Jurkat, Clone E6-1 (cell line): Measurements from ENCODE around the gene PKDCC.
A peak's percentile ranks its signal among the peaks of the same experiment; 100 is the strongest.
"Not testable (repeated sequence)": the region's sequence is repeated elsewhere in the genome, so short reads cannot be mapped to it uniquely, and the experiment has no call there.

Experiments
- DNase-seq: peaks from one replicate; pipeline ENCODE4 v3.0.0-alpha.2; 2011; ENCODE audit warnings: low read depth, low spot score
- H3K4me3 ChIP-seq: 2 replicates; pipeline ENCODE4 v1.5.1; 2011; ENCODE audit warnings: mild to moderate bottlenecking, low read length, control low read depth, moderate library complexity

The PKDCC gene

GRCh38 chr2:42079737-42080287, 32.0 kb downstream of the PKDCC start:
- no peak for DNase-seq
- no peak overlapping the region for H3K4me3 ChIP-seq

GRCh38 chr2:42081151-42081550, 33.3 kb downstream of the PKDCC start:
- not testable (repeated sequence) for DNase-seq, H3K4me3 ChIP-seq

- no peak overlapping the region for H3K4me3 ChIP-seq
- no peak for DNase-seq
Observed at GRCh38 chr2:42082016-42082415, 34.2 kb downstream of the PKDCC start.

DNA sequence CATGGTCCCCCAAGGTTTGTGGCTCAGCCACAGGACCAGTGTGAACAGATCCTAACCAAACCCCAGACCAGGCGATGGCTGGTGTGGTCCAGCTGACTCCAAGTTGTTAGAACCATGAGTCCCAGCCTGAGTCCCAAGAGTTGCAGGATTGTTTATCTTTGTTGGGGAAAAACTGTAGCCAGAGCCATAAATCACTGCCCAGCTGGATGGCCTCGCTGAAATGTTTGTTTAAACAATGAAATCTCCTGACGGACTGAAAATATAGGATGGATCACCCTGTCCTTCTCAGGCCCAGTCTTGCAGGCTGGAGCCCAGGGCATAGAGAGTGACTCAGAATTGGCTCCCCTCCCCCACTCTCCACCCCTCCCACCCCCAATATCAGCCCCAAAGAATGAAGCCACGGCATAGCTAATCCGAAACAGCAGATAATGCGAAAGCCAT, 36.4 kb downstream of the PKDCC start:
- H3K4me3 ChIP-seq = no peak overlapping the region
- DNase-seq = no peak

GRCh38 chr2:42085070-42085469, 37.2 kb downstream of the PKDCC start:
- not testable (repeated sequence) for DNase-seq, H3K4me3 ChIP-seq

DNA sequence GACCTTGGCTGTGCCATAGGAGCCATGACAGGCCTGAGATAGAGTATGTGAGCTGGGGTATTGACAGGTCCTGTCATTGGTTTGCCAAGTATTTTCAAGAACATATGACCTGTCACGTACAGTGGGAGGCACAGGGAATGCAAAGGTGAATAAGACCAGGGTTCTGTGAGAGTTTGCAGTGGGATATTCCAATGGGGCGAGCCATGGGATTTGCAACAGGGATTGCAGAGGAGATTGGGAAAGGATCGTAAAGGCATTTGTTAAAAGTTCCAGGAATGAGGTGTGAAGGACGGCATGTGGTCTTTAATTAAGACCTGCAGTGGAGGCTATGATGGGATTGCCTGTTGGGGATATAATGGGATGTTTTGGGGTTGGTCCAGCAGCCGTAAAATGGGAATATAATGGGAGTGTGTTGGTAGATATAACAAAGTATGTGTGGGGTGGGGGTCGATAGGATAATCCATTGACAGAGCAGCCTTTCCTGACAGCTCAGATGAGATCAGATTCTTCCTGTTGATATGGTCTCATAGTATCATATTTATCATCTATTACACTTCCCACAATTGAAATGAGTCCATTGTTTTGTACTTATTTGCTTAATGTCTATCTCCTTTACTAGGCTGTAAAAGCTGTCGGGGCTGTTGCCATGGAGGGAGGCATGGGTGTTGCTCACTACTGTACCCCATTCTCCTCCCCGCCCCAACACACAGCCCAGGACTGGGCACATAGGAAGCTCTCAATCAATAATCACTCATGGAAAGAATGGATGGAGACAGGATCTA, 38.1 kb downstream of the PKDCC start:
- no peak for DNase-seq
- no peak overlapping the region for H3K4me3 ChIP-seq

GRCh38 chr2:42086500-42086953, 38.7 kb downstream of the PKDCC start:
- no peak overlapping the region for H3K4me3 ChIP-seq
- peak; percentile 18 for DNase-seq

- DNase-seq = no peak
- no peak overlapping the region for H3K4me3 ChIP-seq
Observed at GRCh38 chr2:42087137-42087856, 39.5 kb downstream of the PKDCC start.

GRCh38 chr2:42087857-42088195, 40.0 kb downstream of the PKDCC start:
- H3K4me3 ChIP-seq = no peak overlapping the region
- no peak for DNase-seq

DNA sequence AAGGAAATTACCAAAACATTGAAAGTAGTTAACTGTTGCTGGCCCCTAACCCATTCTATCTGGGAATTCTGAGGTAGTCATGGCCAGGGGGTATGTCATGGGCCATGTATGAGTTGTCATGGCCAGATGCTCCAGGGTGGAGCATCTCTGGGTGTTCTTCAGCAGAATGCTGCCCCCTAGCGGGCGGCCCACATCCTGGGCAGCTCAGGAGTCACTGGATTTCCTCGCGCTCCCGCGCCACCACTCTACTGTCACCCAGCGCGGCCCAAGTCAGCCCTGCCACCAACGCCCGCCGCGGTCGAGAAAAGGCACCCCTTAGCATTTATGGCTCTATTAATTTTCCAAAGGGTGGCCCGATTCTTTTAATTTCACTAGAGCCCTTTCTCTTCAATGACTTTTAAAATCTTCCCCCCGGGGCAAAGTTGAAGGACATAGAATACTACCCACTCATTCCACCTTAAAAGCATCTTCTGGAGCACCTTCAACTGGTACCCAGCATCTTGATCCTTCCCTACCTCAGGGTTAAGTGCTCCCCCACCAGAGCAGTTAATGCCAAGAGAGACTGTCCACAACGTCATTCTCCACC, 41.6 kb downstream of the PKDCC start:
- H3K4me3 ChIP-seq = no peak overlapping the region
- DNase-seq = peak; percentile 14

- no peak for DNase-seq
- H3K4me3 ChIP-seq = no peak overlapping the region
Observed at GRCh38 chr2:42090216-42090615, 42.4 kb downstream of the PKDCC start.

- no peak overlapping the region for H3K4me3 ChIP-seq
- no peak for DNase-seq
Observed at GRCh38 chr2:42091671-42092070, 43.9 kb downstream of the PKDCC start.

DNA sequence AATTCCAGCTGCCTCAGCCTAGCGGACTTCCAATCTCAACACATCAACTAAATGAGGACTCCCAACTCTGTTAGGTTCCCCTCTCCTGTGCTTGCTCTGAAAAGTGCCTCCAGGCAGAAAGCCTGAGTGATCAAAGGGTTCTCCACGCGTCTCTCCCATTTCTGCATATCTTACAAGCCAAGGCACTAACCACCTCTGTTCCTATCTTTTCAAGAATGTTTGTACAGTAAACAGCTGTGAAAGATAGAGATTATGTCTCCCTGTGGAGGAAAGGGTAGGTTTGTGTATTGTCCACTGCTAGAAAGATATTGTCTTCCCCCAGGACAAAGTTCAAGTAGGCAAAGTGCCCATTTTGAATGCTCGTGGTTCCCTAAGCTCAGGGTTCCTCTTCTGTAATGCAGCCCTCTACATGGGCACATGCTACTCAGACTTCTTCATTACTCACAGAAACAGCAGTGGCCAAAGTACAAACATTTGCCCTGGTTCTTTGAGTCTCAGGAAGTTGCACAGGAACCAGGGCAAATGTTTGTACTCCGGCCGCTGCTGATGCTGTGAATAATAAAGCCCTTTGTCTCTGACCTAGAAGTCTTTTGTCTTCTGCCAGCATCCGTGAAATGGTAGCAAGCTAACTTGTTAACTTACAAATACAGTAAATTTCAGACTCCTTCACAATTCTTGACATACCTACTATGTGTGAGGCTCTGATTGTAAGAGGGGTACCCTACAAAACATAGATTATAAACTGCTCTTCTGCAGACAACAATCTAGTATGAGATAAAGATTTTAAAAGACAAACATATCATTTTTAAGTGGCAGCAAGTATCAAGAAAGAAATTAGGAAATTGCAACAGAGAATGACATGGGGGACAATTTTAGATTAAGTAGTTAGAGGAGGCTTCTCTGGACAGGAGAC, 44.5 kb downstream of the PKDCC start:
- H3K4me3 ChIP-seq = no peak overlapping the region
- no peak for DNase-seq

GRCh38 chr2:42094114-42094513, 46.3 kb downstream of the PKDCC start:
- no peak overlapping the region for H3K4me3 ChIP-seq
- no peak for DNase-seq

DNA sequence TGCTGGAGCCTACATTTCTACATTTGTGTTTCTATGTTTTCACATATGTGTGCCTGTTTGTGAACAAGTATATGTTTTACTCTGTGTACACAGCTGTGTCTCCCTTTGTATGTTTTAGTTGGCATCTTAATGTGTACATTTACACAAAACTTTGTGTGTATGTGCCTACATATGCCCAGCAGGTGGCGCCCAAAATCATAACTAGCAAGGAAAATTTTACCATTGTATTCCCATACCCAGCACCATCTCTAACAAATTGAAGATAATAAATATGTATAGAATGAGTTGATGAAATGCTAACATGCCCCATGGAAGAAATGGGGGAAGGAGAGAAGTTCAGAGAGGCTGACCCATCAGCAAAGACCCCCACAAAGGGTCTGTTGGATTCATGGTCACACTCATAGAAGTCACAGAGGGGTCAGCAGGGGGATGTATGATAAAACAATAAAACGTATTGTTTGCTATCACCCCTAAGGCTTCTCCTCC, 48.1 kb downstream of the PKDCC start:
- DNase-seq = peak; percentile 44
- H3K4me3 ChIP-seq = no peak overlapping the region

- no peak for DNase-seq
- no peak overlapping the region for H3K4me3 ChIP-seq
Observed at GRCh38 chr2:42096869-42097591, 49.2 kb downstream of the PKDCC start.

GRCh38 chr2:42098571-42099437, 51.0 kb downstream of the PKDCC start:
- no peak overlapping the region for H3K4me3 ChIP-seq
- DNase-seq = no peak
